HG03520 (cell line): ENCODE measurements around the gene CAMKMT.

ENCODE experiments used
- ATAC-seq: cut with Tn5 transposase; IDR thresholded peaks from one replicate; pipeline ENCODE4 v1.9.1; 2021; ENCODE audit warnings: mild to moderate bottlenecking, moderate library complexity; ENCODE audit not compliant: unreplicated experiment

The CAMKMT gene

DNA sequence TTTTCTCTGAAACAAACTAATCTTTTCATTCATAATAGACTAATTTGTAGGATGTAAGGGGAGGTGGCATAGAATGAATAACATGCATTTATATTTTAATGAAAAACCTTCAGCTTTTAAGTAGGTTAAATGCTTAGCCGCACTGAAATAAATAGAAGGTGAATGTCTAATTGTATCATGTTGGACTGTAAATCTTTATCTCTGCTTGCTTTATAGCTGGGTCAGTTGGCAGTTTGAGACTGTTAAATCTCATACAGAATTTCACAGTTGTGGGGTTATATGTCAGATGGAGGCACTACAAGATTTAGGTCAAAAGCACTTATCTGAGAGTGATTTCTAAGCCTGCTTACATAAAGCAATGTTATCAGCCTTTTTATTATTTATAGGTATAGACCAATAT lies 405.0 kb downstream of the CAMKMT start:
- ATAC-seq, result no peak

DNA sequence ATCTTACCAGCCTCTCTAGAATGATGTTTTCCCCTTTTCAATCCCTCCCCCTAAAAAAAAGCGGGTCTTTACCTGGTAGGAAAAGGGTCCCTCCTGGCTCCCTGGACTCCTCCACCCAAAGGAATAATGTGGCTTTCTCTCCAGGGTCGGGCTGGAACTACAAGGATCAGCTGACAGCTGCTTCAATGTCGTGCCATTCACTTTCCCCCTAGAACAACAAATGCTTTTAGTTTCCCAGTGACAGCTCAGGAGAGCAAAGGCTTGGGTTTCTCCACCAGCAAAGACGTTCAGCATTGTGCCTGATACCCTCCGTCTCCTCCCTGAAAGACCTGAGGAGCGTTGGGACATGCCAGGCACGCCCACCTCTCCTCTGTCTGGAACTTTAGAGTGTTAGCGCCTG lies 405.9 kb downstream of the CAMKMT start:
- ATAC-seq, result no peak

DNA sequence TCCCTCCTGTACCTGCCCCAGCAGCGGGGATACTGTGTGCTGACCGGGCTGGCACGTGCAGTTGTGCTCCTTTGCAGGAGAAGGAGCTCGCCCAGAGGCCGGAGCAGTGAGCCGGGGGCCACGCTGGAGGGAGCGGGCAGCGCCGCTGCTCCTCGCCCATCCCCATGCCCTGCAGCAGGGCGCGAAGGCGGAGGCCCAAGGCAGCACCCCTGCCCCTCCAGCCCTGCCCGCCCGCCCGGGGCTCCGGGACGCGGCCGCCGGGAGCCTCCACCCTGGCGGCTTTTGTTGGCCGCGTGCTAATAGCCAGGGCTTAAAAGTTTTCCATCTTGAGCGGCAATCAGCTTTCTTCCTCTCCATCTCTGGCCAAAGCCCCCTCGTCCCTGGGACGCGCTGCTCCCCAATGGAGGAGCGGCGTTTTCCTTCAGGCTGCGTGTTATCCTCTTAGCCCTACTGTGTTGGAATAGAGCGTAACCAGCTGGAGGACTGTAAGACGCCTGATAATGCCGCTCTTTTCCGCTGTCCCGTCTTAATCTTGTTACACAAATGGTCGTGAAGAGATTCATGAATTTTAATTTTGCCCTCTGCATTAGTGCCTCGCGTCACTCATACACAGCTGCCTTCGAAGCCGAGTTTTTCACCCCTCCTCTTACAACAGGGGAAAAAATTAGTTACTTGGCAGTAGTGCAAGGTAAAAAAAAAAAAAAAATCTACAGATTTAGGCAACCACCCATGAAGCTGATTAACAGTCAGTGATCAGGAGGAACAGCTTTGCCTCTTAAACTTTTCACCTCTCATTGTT lies 406.9 kb downstream of the CAMKMT start:
- ATAC-seq, result no peak

DNA sequence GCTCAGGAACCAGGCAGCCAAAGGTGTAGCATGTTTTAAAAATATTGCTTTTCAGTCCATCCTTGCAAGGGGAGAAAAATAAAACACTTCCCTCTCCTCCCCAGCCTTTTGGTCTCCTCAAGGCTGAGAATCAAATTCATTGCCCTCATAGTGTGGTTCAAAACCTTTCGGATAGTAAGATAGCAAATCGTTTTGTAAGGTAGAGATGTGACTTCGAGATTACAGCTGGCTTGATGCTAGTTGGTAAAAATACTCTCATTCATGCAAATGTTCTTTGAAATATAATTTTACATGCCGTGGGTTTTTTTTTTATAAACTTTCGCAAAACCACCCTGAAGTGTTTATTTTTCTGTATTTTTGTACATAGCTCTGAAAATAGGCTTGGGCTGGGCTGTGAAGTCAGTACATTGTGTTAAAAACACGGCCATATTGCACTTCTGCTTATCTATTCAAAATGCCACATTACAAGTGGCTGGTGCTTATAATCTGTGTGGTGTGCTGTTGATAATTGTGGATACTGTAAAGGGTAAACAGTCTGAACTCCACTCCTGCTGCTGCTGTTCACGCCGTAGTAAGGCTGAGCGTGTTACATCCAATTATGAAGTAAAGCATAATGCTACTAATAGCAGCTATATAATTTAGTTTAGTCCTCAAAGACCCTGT lies 407.7 kb downstream of the CAMKMT start:
- ATAC-seq, result no peak

DNA sequence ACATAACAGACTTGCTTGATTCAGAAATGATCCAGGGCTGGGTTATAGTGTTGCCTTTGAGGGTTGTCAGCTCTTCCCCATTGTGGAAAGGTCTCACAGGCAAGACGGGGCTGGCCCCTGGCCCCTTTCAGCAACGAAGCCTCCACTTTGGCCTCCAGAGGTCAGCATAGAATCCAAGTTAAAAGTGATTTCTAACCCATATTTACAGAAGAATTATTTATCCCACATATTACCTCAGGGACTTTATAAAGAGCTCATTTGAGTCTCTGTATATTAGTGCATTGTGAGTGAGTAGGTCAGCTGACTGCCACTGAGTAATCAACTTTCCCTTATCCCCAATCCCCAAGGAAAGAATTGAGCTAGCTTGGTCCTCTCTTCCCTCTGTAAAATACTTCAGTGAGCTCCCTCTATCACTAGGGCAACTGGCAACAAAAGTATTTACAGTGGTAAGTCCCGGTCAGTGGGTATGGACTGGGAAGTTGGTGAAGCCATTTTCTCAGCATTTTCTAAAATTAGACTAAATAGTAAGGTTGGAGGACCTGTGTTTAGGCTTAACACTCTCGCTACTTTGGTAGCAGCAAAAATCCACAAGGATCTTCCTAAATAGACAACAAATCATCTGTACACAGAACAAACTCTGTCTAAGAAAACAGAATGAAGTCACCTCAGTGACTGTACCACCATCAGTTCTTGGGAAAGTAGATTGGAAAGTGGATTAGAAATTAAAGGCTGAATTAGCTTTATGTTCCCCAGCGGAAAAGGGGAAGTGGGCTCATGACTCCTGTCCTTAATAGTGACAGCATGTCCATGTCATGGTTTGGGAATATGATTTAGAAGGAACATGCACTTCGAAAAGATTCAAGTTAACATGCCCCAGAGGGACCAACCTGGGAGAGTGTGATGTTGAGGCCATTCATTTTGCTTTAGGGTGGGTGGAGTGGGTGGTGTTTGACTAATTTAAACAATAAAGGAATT lies 408.8 kb downstream of the CAMKMT start:
- no peak for ATAC-seq

DNA sequence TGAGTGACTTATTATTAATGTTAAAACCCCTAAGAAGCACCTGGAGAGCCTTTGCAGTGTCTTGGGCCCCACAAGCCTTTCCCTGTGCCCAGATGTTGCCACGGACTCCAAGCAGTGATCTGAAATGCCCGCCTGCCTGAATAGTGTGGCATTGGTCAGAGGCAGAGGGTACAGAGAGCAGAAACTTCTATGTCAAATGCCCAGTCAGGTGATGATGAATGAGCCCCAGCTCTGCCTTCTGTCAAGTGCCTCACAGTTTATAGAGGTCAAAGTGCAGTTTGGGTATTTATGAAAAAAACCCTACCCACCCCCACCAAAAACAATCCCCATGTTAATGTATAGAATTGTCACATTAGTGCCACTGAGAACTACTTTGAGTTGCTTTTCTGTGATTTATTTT lies 409.8 kb downstream of the CAMKMT start:
- ATAC-seq, result no peak

DNA sequence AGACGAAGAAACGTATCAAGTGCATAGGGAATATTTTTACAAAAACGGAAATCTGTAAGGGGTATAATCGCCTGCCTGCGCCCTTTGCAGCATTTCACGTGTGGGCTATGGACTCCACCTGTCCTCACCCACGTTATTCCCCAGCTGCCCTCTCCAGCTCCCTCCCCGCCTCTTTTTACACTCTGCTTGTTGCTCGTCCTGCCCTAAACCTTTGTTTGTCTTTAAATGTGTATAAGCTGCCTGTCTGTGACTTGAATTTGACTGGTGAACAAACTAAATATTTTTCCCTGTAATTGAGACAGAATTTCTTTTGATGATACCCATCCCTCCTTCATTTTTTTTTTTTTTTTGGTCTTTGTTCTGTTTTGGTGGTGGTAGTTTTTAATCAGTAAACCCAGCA lies 410.4 kb downstream of the CAMKMT start:
- no peak for ATAC-seq

DNA sequence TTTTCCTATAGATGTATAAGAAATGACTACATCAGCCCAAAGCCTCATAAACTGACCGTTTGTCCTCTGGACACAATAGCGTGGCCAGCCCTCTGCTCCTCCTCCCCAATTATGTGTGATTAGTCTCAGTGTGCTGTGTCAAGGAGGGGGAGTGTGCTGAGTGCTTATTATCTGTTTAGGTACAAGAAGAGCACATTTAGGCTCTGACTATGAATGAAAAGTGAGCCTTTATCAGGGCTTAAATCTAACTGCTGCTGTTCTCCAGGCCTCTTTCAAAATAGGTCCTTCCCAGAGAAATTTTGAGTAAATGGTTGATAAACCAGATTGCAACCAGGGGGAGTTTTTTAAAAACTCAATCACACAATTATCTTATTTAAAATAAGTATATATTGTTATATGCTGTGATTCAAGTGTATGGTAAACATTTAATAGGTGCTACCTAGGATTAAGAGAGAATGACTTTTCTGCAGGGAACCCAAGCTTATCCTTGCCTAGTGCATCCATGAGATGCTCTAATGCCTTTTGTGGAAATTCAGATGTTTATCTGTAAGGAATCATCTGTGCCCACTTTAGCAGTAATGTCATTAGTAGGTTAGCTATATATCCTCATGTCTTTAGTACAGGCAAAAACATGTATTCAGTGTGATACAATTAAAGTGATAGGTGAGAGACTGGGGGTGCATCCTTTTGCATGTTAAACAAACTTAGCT lies 411.1 kb downstream of the CAMKMT start:
- ATAC-seq, result no peak

DNA sequence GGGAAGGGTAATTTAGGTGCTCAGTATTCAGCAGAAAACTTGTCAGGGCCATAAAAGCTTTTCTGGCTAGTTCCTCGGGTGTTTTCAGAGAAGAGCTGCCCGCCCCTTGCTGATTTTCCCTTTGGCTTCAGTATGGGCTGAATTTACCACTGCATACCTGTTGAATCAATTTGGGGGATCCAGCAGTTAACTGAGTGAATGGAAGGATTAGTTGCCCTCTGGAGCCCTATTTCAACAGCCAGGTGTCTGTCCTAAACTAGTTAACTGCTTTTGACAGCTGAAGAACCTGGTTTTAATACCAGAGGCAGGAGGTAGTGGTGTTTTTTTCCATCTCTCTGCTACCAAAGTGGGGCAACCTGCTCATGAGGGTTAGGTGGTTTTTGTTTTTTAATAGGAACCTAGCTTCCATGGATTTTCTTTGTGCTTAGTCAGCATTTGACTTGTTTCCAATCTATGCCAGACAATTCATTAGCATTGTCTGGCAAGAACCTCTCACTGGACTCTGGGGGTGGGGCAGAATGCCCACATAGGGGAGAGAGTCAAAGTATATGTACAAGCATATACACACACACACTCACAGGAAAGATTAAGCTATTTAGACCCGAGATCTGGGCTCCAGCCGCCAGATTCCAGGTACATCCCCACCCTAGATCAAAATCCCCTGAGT lies 413.2 kb downstream of the CAMKMT start:
- ATAC-seq, result no peak

DNA sequence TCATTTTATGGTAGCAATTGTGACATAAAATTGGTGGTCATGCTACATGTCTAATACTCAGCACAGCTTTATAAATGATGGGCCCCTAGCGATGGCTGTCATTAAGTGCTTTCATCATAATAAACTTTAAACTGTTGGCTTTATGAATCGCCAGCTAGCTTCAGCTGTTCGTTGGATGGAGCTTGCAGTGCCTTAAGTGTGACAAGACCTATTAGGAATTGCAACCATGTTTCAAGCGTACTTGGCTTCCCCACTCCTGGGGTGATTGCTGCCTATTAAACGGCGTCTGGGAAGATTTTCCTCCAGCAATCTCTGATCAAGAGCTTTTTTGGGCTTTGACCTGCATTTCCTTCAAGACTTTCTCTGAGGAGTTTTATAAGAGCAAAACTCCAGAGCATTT lies 415.3 kb downstream of the CAMKMT start:
- ATAC-seq, result no peak

DNA sequence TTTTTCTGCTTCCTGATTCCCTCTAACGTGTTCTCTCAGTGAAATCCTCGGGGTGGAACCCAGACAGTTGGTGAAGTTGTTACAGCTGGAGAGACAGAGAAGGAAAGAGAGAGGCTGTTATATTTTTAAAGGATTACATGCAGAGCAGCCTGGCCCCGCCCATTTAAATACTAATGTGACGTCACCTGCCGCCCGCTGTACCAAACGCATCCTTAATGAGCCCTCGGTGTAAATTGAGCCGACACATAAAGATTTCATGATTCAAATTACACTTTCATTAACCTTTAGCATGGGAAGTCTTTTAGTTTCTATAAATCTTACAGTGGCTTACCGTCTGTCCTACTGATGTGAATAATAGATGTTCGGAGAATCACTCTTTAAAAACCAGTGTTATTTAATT lies 415.8 kb downstream of the CAMKMT start:
- no peak for ATAC-seq

DNA sequence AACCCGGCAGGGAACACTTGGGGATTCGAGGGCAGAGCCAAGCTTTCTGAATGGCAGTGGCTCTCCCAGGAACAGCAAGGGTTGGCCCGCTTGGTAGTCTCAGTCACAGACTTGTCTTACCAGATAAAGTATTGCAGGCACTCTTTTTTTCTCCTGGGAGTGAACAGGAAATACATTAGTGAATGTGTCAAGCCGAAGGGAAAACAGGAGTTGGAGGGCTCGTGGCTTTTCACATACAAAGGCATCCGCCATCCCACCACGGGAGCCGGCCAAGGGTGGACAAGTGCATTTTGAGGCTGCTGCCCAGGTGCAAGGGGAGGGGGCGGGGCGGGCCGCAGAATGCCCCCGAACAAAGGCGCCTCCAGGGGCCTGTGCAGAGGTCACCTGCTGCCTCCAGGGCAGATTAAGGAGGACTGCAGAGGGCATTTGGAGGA lies 416.5 kb downstream of the CAMKMT start:
- peak; percentile 40 for ATAC-seq

DNA sequence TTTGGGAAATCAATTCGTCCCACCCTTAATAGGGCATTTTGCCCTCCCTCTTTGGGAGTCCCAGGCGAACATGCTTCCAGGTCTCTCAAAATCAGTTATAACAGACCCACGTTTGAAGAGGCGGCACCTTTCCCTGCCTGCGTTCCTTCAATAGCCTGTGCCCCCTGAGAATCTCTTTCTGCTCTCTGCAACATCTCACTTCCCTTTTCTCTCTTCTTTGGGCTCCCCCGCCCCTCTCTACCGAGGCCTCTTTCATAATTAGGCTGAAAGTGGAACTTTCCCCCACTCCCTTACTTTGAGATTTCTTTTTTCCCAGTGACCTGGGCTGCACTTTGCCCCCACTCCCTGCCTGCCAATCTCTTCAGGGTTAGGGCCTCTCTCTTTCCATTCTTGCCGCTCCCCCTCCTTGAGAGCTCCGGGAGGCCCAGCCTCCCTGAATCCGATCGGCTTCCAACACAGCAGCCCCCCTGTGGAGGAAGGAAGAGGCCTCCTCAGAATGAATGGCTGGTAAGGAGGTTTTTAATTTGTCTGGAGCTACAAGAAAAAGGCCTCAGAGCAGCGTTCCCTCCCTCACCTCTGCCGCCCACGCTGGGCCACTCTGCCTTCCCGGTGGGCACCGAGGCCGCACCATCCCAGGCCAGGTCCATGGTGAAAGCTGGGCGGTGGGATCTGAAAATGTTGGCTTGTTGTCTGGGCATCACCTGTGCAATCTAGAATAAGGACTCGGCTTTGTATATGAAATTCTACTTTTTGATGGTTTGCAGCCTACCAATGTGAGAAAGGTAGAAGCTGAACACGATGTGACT lies 417.1 kb downstream of the CAMKMT start:
- peak; percentile 98 for ATAC-seq

DNA sequence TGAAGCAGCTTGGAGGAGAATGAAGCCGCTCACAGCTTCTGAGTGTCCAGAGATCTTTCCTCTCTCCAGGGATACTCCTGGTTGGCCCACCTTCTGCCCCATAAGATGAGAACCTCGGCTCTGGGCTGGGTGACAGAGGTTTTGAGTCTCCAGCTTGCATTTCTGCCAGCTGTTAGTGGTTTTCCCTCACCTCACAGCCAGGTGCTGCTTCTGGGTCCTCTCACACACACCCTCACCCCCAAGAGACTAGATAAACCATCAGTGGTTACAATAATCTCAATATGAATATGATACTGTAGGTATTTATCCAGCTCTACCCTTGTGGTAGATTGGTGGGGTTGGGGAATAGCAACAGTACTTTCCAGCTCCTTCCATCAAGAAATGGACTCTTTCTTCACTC lies 418.0 kb downstream of the CAMKMT start:
- ATAC-seq, result no peak

DNA sequence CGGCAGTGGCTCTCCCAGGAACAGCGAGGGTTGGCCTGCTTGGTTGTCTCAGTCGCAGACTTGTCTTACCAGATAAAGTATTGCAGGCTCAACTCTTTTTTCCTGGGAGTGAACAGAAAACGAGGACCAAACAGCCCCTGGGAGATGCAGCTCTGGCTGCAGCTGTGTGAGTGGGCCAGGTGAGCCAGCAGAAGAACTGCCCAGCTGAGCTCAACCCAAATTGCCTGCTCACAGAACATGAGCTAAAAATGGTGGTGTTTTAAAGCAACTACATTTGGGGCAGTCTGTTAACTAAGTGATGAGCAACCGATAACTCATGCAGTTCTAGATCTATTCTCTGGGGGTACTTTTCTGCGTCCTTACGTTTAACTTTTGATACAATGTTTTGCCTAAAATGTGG lies 418.7 kb downstream of the CAMKMT start:
- ATAC-seq, result no peak

DNA sequence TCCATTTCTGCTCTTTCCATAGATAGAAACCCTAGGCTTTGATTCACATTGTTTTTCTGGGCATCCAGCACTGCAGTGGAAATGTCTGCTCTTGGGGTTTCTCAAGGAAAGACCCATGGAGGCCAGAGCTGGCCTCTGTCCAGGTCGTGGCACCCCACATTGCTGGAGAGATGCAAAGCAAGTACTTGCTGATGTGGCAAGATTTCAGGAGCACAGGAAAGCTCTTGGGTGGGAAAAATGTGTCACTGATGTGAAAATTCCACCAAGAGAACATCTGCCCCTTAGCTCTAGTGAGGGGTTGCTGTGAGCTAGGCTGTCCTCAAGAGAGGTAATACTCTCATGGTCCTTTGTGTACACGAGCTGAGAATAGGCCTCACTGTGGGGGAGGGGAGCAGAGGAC lies 423.7 kb downstream of the CAMKMT start:
- no peak for ATAC-seq

DNA sequence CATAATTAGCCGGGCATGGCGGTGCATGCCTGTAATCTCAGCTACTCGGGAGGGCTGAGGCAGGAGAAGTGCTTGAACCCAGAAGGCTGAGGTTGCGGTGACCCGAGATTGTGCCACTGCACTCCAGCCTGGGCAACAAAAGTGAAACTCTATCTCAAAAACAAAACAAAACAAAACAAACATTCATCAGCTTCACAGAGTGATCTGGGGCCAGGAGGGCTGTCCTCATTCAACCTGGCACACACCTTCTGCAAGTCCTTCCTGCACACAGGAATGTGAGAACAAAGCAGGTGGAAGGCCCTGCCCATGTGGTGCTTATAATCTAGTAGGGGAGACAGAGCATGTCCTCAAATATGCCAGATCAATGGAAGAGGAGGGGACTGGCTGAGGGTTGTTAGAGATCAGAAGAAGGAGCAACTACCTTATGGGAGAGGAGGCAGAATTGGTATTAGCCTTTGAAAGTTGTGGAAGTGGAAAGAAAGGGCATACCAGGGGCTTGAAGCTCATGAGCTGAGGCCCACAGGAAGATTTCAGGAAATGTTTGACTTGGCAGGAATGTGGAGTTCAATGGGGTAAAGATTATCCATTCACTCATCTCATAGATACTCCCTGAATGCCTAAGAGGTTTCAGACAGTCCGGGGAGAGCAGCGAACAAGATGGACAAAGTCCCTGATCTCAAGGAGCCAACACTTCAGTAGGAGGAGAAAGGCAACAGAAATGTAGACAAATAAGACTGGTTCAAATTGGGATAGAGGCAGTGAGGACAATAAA lies 424.5 kb downstream of the CAMKMT start:
- ATAC-seq, result no peak

DNA sequence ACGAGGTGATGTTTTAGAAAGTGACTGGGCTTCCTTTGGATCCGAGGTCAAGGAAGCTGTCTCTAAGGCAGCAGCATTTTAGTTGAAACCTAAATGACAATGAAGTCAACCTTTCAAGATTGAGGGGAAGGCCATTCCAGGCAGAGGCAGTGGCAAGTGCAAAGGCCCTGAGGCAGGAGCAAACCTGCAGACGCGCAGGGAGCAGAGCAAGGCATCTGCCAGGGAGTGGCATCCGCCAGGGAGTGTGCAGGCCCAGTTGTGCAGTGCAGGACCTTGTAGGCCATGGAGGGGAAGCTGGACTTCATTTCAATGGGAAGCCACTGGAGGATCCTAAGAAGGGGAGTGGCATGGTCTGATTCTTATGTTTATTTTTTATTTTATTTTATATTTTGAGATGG lies 425.1 kb downstream of the CAMKMT start:
- ATAC-seq, result no peak

DNA sequence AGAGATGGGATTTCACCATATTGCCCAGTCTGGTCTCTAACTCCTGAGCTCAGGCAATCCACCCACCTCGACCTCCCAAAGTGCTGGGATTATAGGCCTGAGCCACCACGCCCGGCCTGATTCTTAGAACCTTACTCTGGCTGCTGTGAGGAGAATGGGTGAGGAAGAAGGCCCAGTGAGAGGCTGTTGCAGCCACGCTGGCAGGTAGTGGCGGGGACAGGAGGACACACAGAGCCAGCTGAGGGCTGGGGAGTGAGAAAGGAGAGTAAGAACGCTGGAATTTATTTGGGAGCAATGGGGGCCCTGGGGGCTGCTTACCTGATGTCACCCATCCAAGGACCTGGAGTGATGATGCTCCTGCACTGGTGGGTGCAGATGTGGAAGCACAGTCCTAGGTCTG lies 425.9 kb downstream of the CAMKMT start:
- no peak for ATAC-seq
